ENCODE measurements around the gene ABCF1. TPM values are rescaled to one million over a fixed set of nuclear protein-coding genes. Genes with fewer than 3 reads are reported as not detected.
A peak's percentile ranks its signal among the peaks of the same experiment; 100 is the strongest.

The ABCF1 gene
- total RNA-seq, 1 donor from 2014 or later = 94.5 TPM

DNA sequence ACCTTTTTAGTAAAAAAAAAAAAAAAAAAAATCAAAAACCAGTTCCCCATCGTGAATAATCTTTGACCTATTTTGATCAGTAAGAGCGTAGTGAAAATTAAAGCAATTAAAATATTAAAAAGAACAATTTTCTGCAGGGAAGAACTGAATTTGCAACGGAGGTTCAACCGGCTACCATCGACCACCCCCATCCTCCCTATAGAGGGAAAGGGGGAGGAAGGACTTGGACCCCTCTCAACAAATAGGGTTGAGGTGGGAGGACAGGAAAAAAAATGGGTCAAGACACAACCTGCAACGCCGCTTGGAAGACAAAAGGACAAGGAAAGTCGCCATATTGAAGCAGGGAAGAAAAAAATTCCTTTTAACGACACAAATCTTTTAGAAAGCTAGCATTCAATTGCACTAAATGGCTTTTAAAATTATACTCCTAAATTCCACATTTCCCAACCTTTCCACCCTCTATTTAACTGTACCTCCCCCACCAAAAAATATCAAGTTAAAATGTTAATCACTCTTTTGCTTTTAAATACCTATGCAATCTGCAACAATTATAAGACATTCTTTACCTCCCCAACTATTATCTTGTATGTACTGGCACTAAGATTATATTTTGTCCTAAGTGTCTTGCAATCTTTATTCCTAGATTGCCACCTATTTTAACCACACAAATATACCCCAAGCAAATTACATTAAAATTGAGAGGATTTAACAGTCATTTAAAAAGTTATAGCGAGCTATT, 44.1 kb downstream of the ABCF1 start:
- Mint-ChIP-seq H3K36me3 (ENCODE audit: low read depth) (peaks cover 67% of the 10 kb centered on the region), H3K27ac (peak overlapping the region; percentile 99), H3K4me1 (peaks cover 50% of the 10 kb centered on the region), H3K9me3 (no peaks in the 10 kb centered on the region), H3K4me3 (peak overlapping the region; percentile 99), H3K27me3 (no peaks in the 10 kb centered on the region)
- ChIA-PET POLR2A (interaction anchor here (0.6 to 4.8 kb wide), 70 partner anchors 7 to 1087 kb away, joined by 3 to 75 read pairs (median 6); partner anchors contain the start of genes ABCF1, ATAT1, C6orf136 and DHX16), CTCF (interaction anchor here (0.7 to 4.6 kb wide), 10 partner anchors 9 to 777 kb away, joined by 3 to 21 read pairs (median 5); partner anchors contain the start of gene MDC1)
- ATAC-seq (ENCODE audit: low read depth) (no peak), DNase-seq (peak; percentile 29)
- intact Hi-C loops (cut with micrococcal nuclease) = loop anchor here (5.0 kb wide), 5 partner anchors 127 to 1562 kb away; partner anchors contain the start of genes AGPAT1, FLOT1, HLA-B and IER3
- TF ChIP-seq, protein P1, sequence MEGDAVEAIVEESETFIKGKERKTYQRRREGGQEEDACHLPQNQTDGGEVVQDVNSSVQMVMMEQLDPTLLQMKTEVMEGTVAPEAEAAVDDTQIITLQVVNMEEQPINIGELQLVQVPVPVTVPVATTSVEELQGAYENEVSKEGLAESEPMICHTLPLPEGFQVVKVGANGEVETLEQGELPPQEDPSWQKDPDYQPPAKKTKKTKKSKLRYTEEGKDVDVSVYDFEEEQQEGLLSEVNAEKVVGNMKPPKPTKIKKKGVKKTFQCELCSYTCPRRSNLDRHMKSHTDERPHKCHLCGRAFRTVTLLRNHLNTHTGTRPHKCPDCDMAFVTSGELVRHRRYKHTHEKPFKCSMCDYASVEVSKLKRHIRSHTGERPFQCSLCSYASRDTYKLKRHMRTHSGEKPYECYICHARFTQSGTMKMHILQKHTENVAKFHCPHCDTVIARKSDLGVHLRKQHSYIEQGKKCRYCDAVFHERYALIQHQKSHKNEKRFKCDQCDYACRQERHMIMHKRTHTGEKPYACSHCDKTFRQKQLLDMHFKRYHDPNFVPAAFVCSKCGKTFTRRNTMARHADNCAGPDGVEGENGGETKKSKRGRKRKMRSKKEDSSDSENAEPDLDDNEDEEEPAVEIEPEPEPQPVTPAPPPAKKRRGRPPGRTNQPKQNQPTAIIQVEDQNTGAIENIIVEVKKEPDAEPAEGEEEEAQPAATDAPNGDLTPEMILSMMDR (IDR thresholded peaks at IDR 0.05) = no peak

DNA sequence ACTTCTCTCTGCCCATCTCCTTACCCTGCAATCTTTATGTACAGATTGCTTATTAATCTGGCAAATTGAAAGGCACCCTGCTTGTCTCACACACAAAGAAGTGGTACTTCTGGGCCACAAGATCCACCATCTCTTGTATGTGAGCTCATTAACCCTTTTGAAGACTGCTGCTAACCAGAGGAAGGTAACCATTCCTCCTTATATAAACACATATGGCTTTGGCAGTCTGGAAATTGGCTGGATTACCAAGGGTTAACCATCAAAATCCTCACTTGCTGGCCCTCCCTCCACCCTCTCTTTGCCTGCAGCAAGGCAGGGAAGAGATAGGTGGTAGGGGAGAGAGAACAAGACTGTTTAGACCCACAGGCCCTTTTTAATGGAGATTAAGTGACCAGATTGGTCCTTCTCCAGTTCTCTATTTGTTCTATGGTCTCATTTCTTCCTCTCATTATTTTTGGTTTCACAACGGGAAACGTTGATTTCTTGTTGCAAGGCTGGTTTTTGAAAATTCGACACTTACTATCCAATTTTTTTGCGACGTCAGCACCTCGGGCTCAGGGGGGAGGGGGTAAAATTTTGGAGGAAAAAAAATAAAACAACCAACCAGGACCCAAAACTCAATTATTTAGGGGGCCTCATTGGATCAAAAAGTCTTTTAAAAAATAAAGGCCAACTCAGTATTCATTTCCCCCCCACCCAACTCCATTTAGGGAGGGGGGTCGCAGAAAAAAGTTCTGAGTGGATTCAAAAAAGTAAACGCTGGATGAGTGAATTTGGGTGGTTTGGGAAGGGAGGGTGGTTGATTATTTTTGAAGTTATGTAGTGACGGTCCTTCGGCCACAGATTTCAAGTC, 44.9 kb downstream of the ABCF1 start:
- Mint-ChIP-seq H3K4me3 (peak overlapping the region; percentile 99), H3K27me3 (no peaks in the 10 kb centered on the region), H3K4me1 (peaks cover 44% of the 10 kb centered on the region), H3K27ac (peak overlapping the region; percentile 99), H3K9me3 (no peaks in the 10 kb centered on the region), H3K36me3 (ENCODE audit: low read depth) (peaks cover 71% of the 10 kb centered on the region)
- intact Hi-C loops (cut with micrococcal nuclease) = loop anchor here (2.0 to 5.0 kb wide), 7 partner anchors 57 to 1561 kb away; partner anchors contain the start of genes AGPAT1, DHX16, FLOT1 and HLA-B
- peak; percentile 26 for DNase-seq
- ChIA-PET CTCF (interaction anchor here (1.0 to 4.6 kb wide), 4 partner anchors 19 to 134 kb away, joined by 3 to 21 read pairs (median 4); partner anchors contain the start of gene MDC1), POLR2A (interaction anchor here (0.6 to 4.8 kb wide), 28 partner anchors 10 to 931 kb away, joined by 3 to 75 read pairs (median 7); partner anchors contain the start of genes ABCF1, ATAT1, C6orf136 and DHX16)
- no peak for ATAC-seq (ENCODE audit: low read depth)
- TF ChIP-seq, protein P1 (IDR thresholded peaks at IDR 0.05) = no peak

DNA sequence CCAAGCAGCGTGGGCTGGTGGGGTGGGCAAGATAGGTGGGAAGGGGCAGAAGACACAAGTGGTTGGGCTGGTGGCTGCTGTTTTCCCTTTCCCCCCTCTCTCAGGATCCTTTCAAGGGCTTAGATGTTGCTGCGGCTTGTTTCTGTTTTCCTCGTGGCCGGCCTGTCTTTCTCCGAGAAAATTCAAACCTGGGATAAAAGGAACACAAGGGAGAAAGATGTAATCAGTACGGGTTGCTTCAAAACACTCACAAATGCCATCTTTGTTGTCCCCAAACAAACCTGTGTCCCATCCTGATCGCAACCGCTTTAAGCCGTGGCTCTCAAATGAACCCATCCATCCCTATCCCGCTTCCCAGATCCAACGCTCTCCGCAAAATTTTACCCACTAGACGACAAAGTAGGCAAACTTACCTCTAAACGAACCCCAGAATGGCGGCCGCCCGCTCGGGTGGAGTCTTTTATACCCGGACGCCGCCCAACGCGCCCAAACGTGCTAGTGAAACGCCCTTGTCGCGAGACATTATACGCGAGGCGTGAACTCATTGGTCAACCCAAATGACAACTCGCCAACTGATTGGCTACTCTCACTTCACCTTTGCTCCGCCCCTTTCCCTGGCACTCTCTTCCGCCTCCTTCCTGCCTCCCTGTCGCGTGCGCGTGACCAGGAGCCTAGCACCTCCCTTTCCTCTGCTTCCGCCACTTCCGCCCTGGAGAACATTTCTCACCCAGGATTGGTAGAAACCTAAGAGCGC, 45.7 kb downstream of the ABCF1 start, which contains the start of gene PPP1R10:
PPP1R10 (minus strand) TSS at position 433 of the 754 bp plus-strand sequence. CDS start 7,299 bp downstream, outside the sequence.
- Mint-ChIP-seq H3K36me3 (ENCODE audit: low read depth) (peaks cover 72% of the 10 kb centered on the region), H3K4me3 (peak within 1 kb of the TSS; percentile 99), H3K27ac (peak within 1 kb of the TSS; percentile 99), H3K27me3 (no peaks in the 10 kb centered on the region), H3K9me3 (no peaks in the 10 kb centered on the region), H3K4me1 (peaks cover 35% of the 10 kb centered on the region)
- peak; percentile 86 for DNase-seq
- intact Hi-C loops (cut with micrococcal nuclease) = loop anchor here (1.0 to 5.0 kb wide), 14 partner anchors 9 to 1560 kb away; partner anchors contain the start of genes ABCF1, AGPAT1, ATAT1 and C6orf136
- ChIA-PET CTCF (interaction anchor here (1.7 to 2.0 kb wide), 2 partner anchors 105 to 114 kb away, joined by 11 to 14 read pairs; no protein-coding TSS in a partner anchor), POLR2A (interaction anchor here (0.6 to 2.8 kb wide), 44 partner anchors 9 to 1581 kb away, joined by 3 to 31 read pairs (median 4); partner anchors contain the start of genes ABCF1, ATAT1, C6orf136 and DDX39B)
- TF ChIP-seq, protein P1 (IDR thresholded peaks at IDR 0.05) = no peak
- peak; percentile 77 for ATAC-seq (ENCODE audit: low read depth)

DNA sequence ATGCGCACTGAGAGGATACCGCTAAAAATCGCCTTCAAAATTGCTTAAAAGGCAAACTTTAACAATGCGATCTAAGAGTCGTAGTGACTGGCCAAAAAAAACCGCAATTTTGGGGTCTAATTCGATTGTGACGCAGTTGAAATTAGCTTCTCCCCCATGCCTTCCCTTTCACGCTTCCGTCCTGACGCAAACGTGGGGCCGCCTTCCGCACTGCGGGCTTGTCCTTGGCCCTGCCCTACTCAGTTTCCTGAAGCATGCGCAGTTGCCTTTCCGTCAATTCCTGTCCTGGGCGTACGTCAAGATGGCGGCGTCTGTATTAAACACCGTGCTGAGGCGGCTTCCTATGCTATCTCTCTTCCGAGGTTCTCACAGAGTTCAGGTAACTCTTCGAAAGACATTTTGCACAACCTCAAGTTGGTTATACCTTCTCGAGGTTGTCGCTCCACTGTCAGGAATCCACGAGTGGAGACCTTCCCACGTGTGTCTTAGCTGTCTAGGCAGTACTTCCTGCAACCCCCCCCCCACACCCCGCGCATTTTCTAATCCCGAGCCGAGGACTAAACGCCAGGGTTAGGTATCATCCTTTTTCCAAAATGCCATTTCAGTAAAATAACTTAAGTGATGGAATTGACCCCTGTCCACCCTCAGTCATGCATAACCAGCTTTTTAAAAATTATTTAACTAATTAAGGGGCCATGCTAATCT, 46.5 kb downstream of the ABCF1 start, which contains the start of gene MRPS18B:
MRPS18B (plus strand) TSS at position 276 of the 705 bp plus-strand sequence; CDS start at position 302, 26 bp downstream.
- DNase-seq (peak; percentile 84), ATAC-seq (ENCODE audit: low read depth) (peak; percentile 76)
- Mint-ChIP-seq H3K9me3 (no peaks in the 10 kb centered on the region), H3K4me3 (peak within 1 kb of the TSS; percentile 99), H3K27me3 (no peaks in the 10 kb centered on the region), H3K27ac (peak within 1 kb of the TSS; percentile 99), H3K4me1 (peaks cover 30% of the 10 kb centered on the region), H3K36me3 (ENCODE audit: low read depth) (peaks cover 71% of the 10 kb centered on the region)
- CTCF ChIA-PET = interaction anchor here (0.7 to 2.0 kb wide), 4 partner anchors 20 to 113 kb away, joined by 3 to 14 read pairs (median 9); no protein-coding TSS in a partner anchor
- POLR2A ChIA-PET = interaction anchor here (0.6 to 2.8 kb wide), 48 partner anchors 9 to 1580 kb away, joined by 3 to 31 read pairs (median 4); partner anchors contain the start of genes ABCF1, ATAT1, C6orf136 and DDX39B
- intact Hi-C loops (cut with micrococcal nuclease) = loop anchor here (1.0 to 5.0 kb wide), 14 partner anchors 9 to 1560 kb away; partner anchors contain the start of genes ABCF1, AGPAT1, ATAT1 and C6orf136
- TF ChIP-seq, protein P1 (IDR thresholded peaks at IDR 0.05) = no peak
